ENCODE results near the gene DAAM2. TPM values are rescaled to one million over a fixed set of nuclear protein-coding genes. Genes with fewer than 3 reads are reported as not detected.

The DAAM2 gene
- polyA plus RNA-seq, 2 of the 4 experiments (the other 2 are of a cell fraction) = not detected

DNA sequence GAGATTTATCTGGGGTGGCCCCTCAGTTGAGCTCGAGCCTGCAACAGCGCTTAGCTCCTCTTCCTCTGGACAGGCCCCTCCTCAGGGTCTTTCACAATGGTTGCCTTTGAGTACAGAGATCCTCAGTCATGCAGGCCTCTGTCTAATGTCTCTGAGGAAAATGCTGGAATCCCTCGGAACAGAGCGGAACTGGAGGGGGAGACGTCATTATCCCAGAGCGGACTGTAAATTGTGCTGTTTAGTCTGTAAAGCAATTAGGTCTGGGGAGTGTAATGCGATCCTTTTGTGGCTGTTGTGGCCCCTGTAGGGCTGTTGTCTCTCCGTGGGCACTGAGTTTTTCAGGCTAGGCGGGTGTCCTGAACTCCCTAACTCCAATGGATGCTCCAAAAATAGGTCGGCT, 15.0 kb upstream of the DAAM2 start:
- Histone ChIP-seq H3K27ac (no peak overlapping the region), H3K9me3 (no peaks in the 10 kb centered on the region), H3K4me1 (no peaks in the 10 kb centered on the region), H3K4me3 (no peak overlapping the region), H3K4me2 (no peak overlapping the region)
- CTCF ChIA-PET = no interaction called here
- DNase-seq (ENCODE audit: low read depth in 1 of 2, low spot score in 1 of 2) (no peak), ATAC-seq (no peak), FAIRE-seq (no peak)
- TF ChIP-seq SREBF2 (IDR thresholded peaks at IDR 0.05) (no peak), JUNB (IDR thresholded peaks at IDR 0.05) (no peak), KDM1A (IDR thresholded peaks at IDR 0.05; ENCODE audit: low read depth) (no peak), MAFK (IDR thresholded peaks at IDR 0.05; ENCODE audit: partially characterized antibody) (no peak), NPAS2 (CRISPR knock-in tag; IDR thresholded peaks at IDR 0.05; ENCODE audit: borderline replicate concordance) (no peak), PHF8 (IDR thresholded peaks at IDR 0.05; ENCODE audit: borderline replicate concordance, low read depth) (no peak), RCOR1 (IDR thresholded peaks at IDR 0.05; ENCODE audit: low read depth, low read length) (no peak), NR3C1 (IDR thresholded peaks at IDR 0.05) (no peak)
- TF ChIP-seq, protein P1, sequence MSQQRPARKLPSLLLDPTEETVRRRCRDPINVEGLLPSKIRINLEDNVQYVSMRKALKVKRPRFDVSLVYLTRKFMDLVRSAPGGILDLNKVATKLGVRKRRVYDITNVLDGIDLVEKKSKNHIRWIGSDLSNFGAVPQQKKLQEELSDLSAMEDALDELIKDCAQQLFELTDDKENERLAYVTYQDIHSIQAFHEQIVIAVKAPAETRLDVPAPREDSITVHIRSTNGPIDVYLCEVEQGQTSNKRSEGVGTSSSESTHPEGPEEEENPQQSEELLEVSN (IDR thresholded peaks at IDR 0.05; ENCODE audit: borderline replicate concordance, low read depth) = no peak
- TF ChIP-seq, protein P2, sequence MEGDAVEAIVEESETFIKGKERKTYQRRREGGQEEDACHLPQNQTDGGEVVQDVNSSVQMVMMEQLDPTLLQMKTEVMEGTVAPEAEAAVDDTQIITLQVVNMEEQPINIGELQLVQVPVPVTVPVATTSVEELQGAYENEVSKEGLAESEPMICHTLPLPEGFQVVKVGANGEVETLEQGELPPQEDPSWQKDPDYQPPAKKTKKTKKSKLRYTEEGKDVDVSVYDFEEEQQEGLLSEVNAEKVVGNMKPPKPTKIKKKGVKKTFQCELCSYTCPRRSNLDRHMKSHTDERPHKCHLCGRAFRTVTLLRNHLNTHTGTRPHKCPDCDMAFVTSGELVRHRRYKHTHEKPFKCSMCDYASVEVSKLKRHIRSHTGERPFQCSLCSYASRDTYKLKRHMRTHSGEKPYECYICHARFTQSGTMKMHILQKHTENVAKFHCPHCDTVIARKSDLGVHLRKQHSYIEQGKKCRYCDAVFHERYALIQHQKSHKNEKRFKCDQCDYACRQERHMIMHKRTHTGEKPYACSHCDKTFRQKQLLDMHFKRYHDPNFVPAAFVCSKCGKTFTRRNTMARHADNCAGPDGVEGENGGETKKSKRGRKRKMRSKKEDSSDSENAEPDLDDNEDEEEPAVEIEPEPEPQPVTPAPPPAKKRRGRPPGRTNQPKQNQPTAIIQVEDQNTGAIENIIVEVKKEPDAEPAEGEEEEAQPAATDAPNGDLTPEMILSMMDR (IDR thresholded peaks at IDR 0.05) = no peak
- TF ChIP-seq, protein P3, sequence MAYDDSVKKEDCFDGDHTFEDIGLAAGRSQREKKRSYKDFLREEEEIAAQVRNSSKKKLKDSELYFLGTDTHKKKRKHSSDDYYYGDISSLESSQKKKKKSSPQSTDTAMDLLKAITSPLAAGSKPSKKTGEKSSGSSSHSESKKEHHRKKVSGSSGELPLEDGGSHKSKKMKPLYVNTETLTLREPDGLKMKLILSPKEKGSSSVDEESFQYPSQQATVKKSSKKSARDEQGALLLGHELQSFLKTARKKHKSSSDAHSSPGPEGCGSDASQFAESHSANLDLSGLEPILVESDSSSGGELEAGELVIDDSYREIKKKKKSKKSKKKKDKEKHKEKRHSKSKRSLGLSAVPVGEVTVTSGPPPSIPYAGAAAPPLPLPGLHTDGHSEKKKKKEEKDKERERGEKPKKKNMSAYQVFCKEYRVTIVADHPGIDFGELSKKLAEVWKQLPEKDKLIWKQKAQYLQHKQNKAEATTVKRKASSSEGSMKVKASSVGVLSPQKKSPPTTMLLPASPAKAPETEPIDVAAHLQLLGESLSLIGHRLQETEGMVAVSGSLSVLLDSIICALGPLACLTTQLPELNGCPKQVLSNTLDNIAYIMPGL (CRISPR knock-in tag; IDR thresholded peaks at IDR 0.05; ENCODE audit: borderline replicate concordance) = no peak
- TF ChIP-seq, protein P4, sequence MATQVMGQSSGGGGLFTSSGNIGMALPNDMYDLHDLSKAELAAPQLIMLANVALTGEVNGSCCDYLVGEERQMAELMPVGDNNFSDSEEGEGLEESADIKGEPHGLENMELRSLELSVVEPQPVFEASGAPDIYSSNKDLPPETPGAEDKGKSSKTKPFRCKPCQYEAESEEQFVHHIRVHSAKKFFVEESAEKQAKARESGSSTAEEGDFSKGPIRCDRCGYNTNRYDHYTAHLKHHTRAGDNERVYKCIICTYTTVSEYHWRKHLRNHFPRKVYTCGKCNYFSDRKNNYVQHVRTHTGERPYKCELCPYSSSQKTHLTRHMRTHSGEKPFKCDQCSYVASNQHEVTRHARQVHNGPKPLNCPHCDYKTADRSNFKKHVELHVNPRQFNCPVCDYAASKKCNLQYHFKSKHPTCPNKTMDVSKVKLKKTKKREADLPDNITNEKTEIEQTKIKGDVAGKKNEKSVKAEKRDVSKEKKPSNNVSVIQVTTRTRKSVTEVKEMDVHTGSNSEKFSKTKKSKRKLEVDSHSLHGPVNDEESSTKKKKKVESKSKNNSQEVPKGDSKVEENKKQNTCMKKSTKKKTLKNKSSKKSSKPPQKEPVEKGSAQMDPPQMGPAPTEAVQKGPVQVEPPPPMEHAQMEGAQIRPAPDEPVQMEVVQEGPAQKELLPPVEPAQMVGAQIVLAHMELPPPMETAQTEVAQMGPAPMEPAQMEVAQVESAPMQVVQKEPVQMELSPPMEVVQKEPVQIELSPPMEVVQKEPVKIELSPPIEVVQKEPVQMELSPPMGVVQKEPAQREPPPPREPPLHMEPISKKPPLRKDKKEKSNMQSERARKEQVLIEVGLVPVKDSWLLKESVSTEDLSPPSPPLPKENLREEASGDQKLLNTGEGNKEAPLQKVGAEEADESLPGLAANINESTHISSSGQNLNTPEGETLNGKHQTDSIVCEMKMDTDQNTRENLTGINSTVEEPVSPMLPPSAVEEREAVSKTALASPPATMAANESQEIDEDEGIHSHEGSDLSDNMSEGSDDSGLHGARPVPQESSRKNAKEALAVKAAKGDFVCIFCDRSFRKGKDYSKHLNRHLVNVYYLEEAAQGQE (IDR thresholded peaks at IDR 0.05) = no peak
- 45% methylated on average over 10 of the region's 10 CpGs for WGBS (ENCODE audit: missing lambda C conversion rate)
- POLR2A ChIA-PET = no interaction called here

DNA sequence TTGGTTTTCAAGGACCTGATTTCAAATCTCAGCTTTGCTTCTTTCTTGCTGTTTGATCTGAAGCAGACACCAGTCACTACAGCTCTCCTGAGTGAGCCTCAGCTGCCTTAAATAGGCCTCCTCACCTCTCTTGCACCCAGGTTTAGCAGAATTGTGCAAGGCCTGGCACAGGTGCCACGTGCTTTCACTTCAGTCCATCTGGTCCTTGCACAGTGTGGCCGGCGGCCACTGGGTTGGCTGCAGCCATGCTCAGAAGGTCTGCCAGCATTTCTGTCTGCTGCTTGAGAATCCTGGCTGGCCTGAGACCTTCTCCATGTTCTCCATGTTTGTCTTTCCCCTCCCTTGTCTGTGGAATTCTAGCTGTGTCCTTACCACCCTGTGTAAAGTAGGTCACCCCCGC, 14.5 kb upstream of the DAAM2 start:
- H3K4me2 ChIP-seq = no peak overlapping the region
- no peak for ATAC-seq
- no peaks in the 10 kb centered on the region for H3K9me3 ChIP-seq
- H3K27ac ChIP-seq = no peak overlapping the region
- H3K4me3 ChIP-seq = no peak overlapping the region
- 48% methylated on average over 4 of the region's 4 CpGs for WGBS (ENCODE audit: missing lambda C conversion rate)
- FAIRE-seq = no peak
- TF ChIP-seq ZSCAN20 (CRISPR knock-in tag; IDR thresholded peaks at IDR 0.05) (no peak), ESRRA (IDR thresholded peaks at IDR 0.05; ENCODE audit: borderline replicate concordance, low read length) (no peak), NR3C1 (IDR thresholded peaks at IDR 0.05) (no peak), CEBPB (IDR thresholded peaks at IDR 0.05) (no peak), FOSL2 (IDR thresholded peaks at IDR 0.05) (no peak), FOSL2 (CRISPR knock-in tag; IDR thresholded peaks at IDR 0.05) (no peak), CHD4 (IDR thresholded peaks at IDR 0.05; ENCODE audit: borderline replicate concordance) (no peak), POLR2A (IDR thresholded peaks at IDR 0.05; ENCODE audit: low read length) (no peak), HDAC2 (IDR thresholded peaks at IDR 0.05) (no peak), FOXS1 (CRISPR knock-in tag; IDR thresholded peaks at IDR 0.05) (no peak), SREBF2 (IDR thresholded peaks at IDR 0.05) (no peak), RCOR1 (IDR thresholded peaks at IDR 0.05; ENCODE audit: low read depth, low read length) (no peak), GATA3 (IDR thresholded peaks at IDR 0.05; ENCODE audit: borderline replicate concordance) (no peak), POLR2AphosphoS2 (conservative IDR thresholded peaks at IDR 0.05; ENCODE audit: low read length) (no peak), ZNF302 (CRISPR knock-in tag; IDR thresholded peaks at IDR 0.05) (no peak), JUN (IDR thresholded peaks at IDR 0.05) (no peak), EHF (CRISPR knock-in tag; IDR thresholded peaks at IDR 0.05) (no peak), NPAS2 (CRISPR knock-in tag; IDR thresholded peaks at IDR 0.05; ENCODE audit: borderline replicate concordance) (no peak), NFE2L2 (conservative IDR thresholded peaks at IDR 0.05; ENCODE audit: low read length) (no peak), HOXB13 (CRISPR knock-in tag; IDR thresholded peaks at IDR 0.05; ENCODE audit: low read depth) (no peak)
- TF ChIP-seq, protein P5, sequence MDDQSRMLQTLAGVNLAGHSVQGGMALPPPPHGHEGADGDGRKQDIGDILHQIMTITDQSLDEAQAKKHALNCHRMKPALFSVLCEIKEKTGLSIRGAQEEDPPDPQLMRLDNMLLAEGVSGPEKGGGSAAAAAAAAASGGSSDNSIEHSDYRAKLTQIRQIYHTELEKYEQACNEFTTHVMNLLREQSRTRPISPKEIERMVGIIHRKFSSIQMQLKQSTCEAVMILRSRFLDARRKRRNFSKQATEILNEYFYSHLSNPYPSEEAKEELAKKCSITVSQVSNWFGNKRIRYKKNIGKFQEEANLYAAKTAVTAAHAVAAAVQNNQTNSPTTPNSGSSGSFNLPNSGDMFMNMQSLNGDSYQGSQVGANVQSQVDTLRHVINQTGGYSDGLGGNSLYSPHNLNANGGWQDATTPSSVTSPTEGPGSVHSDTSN (IDR thresholded peaks at IDR 0.05) = no peak
- no peak for DNase-seq (ENCODE audit: low read depth in 1 of 2, low spot score in 1 of 2)
- no peaks in the 10 kb centered on the region for H3K4me1 ChIP-seq
- CTCF ChIA-PET = no interaction called here
- POLR2A ChIA-PET = no interaction called here
